GM12865 (cell line): ENCODE data around the gene SEPHS2.
A peak's percentile ranks its signal among the peaks of the same experiment; 100 is the strongest.

Source experiments
- DNase-seq: peaks from one replicate; pipeline ENCODE4 v3.0.0; 2010; ENCODE audit warnings: low read depth
- H3K4me3 ChIP-seq: 2 replicates; pipeline ENCODE4 v1.5.1; 2011; ENCODE audit warnings: mild to moderate bottlenecking, low read depth, low read length, control low read depth
- TF ChIP-seq, protein P1 (sequence below): IDR thresholded peaks from 2 replicates; pipeline ENCODE4 v1.5.1; 2011; ENCODE audit warnings: low read length, control low read depth, low read depth, inconsistent platforms; ENCODE audit not compliant: insufficient read depth; ENCODE audit errors: missing control alignments

Gene SEPHS2

GRCh38 chr16:30416624-30417528 lies 28.8 kb downstream of the SEPHS2 start:
- TF ChIP-seq, protein P1, sequence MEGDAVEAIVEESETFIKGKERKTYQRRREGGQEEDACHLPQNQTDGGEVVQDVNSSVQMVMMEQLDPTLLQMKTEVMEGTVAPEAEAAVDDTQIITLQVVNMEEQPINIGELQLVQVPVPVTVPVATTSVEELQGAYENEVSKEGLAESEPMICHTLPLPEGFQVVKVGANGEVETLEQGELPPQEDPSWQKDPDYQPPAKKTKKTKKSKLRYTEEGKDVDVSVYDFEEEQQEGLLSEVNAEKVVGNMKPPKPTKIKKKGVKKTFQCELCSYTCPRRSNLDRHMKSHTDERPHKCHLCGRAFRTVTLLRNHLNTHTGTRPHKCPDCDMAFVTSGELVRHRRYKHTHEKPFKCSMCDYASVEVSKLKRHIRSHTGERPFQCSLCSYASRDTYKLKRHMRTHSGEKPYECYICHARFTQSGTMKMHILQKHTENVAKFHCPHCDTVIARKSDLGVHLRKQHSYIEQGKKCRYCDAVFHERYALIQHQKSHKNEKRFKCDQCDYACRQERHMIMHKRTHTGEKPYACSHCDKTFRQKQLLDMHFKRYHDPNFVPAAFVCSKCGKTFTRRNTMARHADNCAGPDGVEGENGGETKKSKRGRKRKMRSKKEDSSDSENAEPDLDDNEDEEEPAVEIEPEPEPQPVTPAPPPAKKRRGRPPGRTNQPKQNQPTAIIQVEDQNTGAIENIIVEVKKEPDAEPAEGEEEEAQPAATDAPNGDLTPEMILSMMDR, result no peak
- peak overlapping the region; percentile 57 for H3K4me3 ChIP-seq
- DNase-seq, result no peak

GRCh38 chr16:30416047-30416603 lies 29.5 kb downstream of the SEPHS2 start:
- TF ChIP-seq, protein P1, result no peak
- no peak overlapping the region for H3K4me3 ChIP-seq

GRCh38 chr16:30414159-30414558 lies 31.5 kb downstream of the SEPHS2 start:
- TF ChIP-seq, protein P1, result no peak
- no peak overlapping the region for H3K4me3 ChIP-seq
- no peak for DNase-seq

More at GRCh38 chr16:30416047-30416603, 29.5 kb downstream of the SEPHS2 start:
- DNase-seq, result no peak

GRCh38 chr16:30413112-30413806 lies 32.4 kb downstream of the SEPHS2 start:
- DNase-seq, result no peak
- H3K4me3 ChIP-seq, result no peak overlapping the region
- TF ChIP-seq, protein P1, result no peak

GRCh38 chr16:30409125-30410060 lies 36.3 kb downstream of the SEPHS2 start:
- DNase-seq, result peak; percentile 91
- TF ChIP-seq, protein P1, result peak; percentile 96
- H3K4me3 ChIP-seq, result no peak overlapping the region
